HepG2 (cell line): Measurements from ENCODE around the gene TMEM235. TPM values are rescaled to one million over a fixed set of nuclear protein-coding genes. Genes with fewer than 3 reads are reported as not detected.

Experiments used
- AHR ChIP-seq: IDR thresholded peaks from 2 replicates; pipeline ENCODE4 v1.6.1; 2018; ENCODE audit warnings: missing genetic modification reagents, missing compliant biosample characterization
- ATAD3A ChIP-seq: sonication (generic); formaldehyde crosslinking; IDR thresholded peaks from 2 replicates; pipeline ENCODE4 v1.4.0; 2020; ENCODE audit warnings: missing genetic modification reagents
- DNMT1 ChIP-seq: sonication (generic); formaldehyde crosslinking; IDR thresholded peaks from 2 replicates; pipeline ENCODE4 v1.5.1; 2020; ENCODE audit warnings: mild to moderate bottlenecking, missing genetic modification reagents
- DNMT3B ChIP-seq: conservative IDR thresholded peaks from 2 replicates; pipeline ENCODE4 v1.6.1; 2016; ENCODE audit warnings: missing biosample characterization, control low read depth
- ETS1 ChIP-seq: sonication (generic); formaldehyde crosslinking; IDR thresholded peaks from 2 replicates; pipeline ENCODE4 v1.4.0; 2020; ENCODE audit warnings: missing genetic modification reagents
- ETV5 ChIP-seq: IDR thresholded peaks from 2 replicates; pipeline ENCODE4 v1.6.1; 2018; ENCODE audit warnings: missing biosample characterization, missing genetic modification reagents, inconsistent platforms, borderline replicate concordance
- GPBP1L1 ChIP-seq: sonication (generic); formaldehyde crosslinking; IDR thresholded peaks from 2 replicates; pipeline ENCODE4 v1.5.0; 2020; ENCODE audit warnings: mild to moderate bottlenecking, missing genetic modification reagents
- HOXA3 ChIP-seq: sonication (generic); formaldehyde crosslinking; IDR thresholded peaks from 2 replicates; pipeline ENCODE4 v1.5.0; 2020; ENCODE audit warnings: missing genetic modification reagents
- HOXA5 ChIP-seq: sonication (generic); formaldehyde crosslinking; IDR thresholded peaks from 2 replicates; pipeline ENCODE4 v1.4.0; 2020; ENCODE audit warnings: missing genetic modification reagents
- HOXA9 ChIP-seq: sonication (generic); formaldehyde crosslinking; IDR thresholded peaks from 2 replicates; pipeline ENCODE4 v1.8.1; 2022; ENCODE audit warnings: missing genetic modification reagents, mild to moderate bottlenecking, moderate library complexity, borderline replicate concordance
- KDM1A ChIP-seq: IDR thresholded peaks from 2 replicates; pipeline ENCODE4 v1.6.1; 2016; ENCODE audit warnings: missing compliant biosample characterization
- MATR3 ChIP-seq: sonication (generic); formaldehyde crosslinking; IDR thresholded peaks from 2 replicates; pipeline ENCODE4 v1.4.0; 2020; ENCODE audit warnings: missing genetic modification reagents
- NFIB ChIP-seq: sonication (generic); formaldehyde crosslinking; IDR thresholded peaks from 2 replicates; pipeline ENCODE4 v1.9.0; 2021; ENCODE audit warnings: missing genetic modification reagents, mild to moderate bottlenecking, borderline replicate concordance
- PAF1 ChIP-seq: IDR thresholded peaks from 2 replicates; pipeline ENCODE4 v1.6.1; 2016; ENCODE audit warnings: missing genetic modification reagents, missing compliant biosample characterization
- RFX3 ChIP-seq: IDR thresholded peaks from 2 replicates; pipeline ENCODE4 v1.6.1; 2016; ENCODE audit warnings: missing biosample characterization, missing genetic modification reagents
- SPEN ChIP-seq: sonication (generic); formaldehyde crosslinking; IDR thresholded peaks from 2 replicates; pipeline ENCODE4 v1.5.1; 2020; ENCODE audit warnings: low read depth, mild to moderate bottlenecking, missing genetic modification reagents
- TBX2 ChIP-seq: sonication (generic); formaldehyde crosslinking; IDR thresholded peaks from 2 replicates; pipeline ENCODE4 v1.5.0; 2020; ENCODE audit warnings: missing genetic modification reagents, mild to moderate bottlenecking, borderline replicate concordance
- TOPORS ChIP-seq: sonication (generic); formaldehyde crosslinking; IDR thresholded peaks from 2 replicates; pipeline ENCODE4 v1.8.0; 2023; ENCODE audit warnings: mild to moderate bottlenecking, missing genetic modification reagents
- ZBTB7A ChIP-seq: sonication (generic); formaldehyde crosslinking; IDR thresholded peaks from 2 replicates; pipeline ENCODE4 v1.8.0; 2022; ENCODE audit warnings: mild to moderate bottlenecking, missing genetic modification reagents
- ZFP90 ChIP-seq: sonication (generic); formaldehyde crosslinking; IDR thresholded peaks from 2 replicates; pipeline ENCODE4 v1.8.0; 2022; ENCODE audit warnings: missing genetic modification reagents, mild to moderate bottlenecking, inconsistent platforms, borderline replicate concordance
- ZHX1 ChIP-seq: sonication (generic); formaldehyde crosslinking; IDR thresholded peaks from 2 replicates; pipeline ENCODE4 v1.8.1; 2022; ENCODE audit warnings: low read depth, mild to moderate bottlenecking, missing genetic modification reagents
- ZNF224 ChIP-seq: sonication (generic); formaldehyde crosslinking; IDR thresholded peaks from 2 replicates; pipeline ENCODE4 v1.5.0; 2020; ENCODE audit warnings: mild to moderate bottlenecking, missing genetic modification reagents
- ZNF329 ChIP-seq: sonication (generic); formaldehyde crosslinking; IDR thresholded peaks from 2 replicates; pipeline ENCODE4 v1.9.0; 2021; ENCODE audit warnings: low read depth, mild to moderate bottlenecking, missing genetic modification reagents
- ZNF562 ChIP-seq: sonication (generic); formaldehyde crosslinking; IDR thresholded peaks from 2 replicates; pipeline ENCODE4 v1.8.0; 2022; ENCODE audit warnings: missing genetic modification reagents, borderline replicate concordance
- ZNF567 ChIP-seq: sonication (generic); formaldehyde crosslinking; IDR thresholded peaks from 2 replicates; pipeline ENCODE4 v1.8.1; 2023; ENCODE audit warnings: mild to moderate bottlenecking, missing genetic modification reagents, borderline replicate concordance
- ZNF615 ChIP-seq: sonication (generic); formaldehyde crosslinking; IDR thresholded peaks from 2 replicates; pipeline ENCODE4 v1.5.0; 2020; ENCODE audit warnings: mild to moderate bottlenecking, missing genetic modification reagents, borderline replicate concordance
- ZNF720 ChIP-seq: sonication (generic); formaldehyde crosslinking; IDR thresholded peaks from 2 replicates; pipeline ENCODE4 v1.4.0; 2020; ENCODE audit warnings: missing genetic modification reagents
- polyA plus RNA-seq, 8 experiments: library from polyadenylated mRNA; depleted of rRNA in 3 of 8; stranded (reverse) in 7 of 8; unstranded in 1 of 8; fragments of >200 nt; fragmentation: Illumina TruSeq in 4 of 8; extraction: Trizol in 4 of 8; gene quantifications; 2 replicates each; pipeline versions ENCODE4 v1.2.1 to v1.2.3, GENCODE V29; 2011 to 2016; ENCODE audit warnings: low read depth in 4 of 8, missing spikeins in 1 of 8, mixed read lengths in 1 of 8; ENCODE audit not compliant: insufficient read depth in 1 of 8
- total RNA-seq, 5 experiments: library from RNA; depleted of rRNA; stranded (reverse); fragments of >200 nt; fragmentation: Illumina TruSeq; extraction: Trizol; gene quantifications; 2 replicates each; pipeline ENCODE4 v1.2.3, GENCODE V29; 2016; ENCODE audit warnings: low read depth in 1 of 5

Gene TMEM235
- total and polyA plus RNA-seq, 2 of the 13 experiments (the other 11 are each of a cell fraction or from before 2014, with no cell fraction given) = not detected

DNA sequence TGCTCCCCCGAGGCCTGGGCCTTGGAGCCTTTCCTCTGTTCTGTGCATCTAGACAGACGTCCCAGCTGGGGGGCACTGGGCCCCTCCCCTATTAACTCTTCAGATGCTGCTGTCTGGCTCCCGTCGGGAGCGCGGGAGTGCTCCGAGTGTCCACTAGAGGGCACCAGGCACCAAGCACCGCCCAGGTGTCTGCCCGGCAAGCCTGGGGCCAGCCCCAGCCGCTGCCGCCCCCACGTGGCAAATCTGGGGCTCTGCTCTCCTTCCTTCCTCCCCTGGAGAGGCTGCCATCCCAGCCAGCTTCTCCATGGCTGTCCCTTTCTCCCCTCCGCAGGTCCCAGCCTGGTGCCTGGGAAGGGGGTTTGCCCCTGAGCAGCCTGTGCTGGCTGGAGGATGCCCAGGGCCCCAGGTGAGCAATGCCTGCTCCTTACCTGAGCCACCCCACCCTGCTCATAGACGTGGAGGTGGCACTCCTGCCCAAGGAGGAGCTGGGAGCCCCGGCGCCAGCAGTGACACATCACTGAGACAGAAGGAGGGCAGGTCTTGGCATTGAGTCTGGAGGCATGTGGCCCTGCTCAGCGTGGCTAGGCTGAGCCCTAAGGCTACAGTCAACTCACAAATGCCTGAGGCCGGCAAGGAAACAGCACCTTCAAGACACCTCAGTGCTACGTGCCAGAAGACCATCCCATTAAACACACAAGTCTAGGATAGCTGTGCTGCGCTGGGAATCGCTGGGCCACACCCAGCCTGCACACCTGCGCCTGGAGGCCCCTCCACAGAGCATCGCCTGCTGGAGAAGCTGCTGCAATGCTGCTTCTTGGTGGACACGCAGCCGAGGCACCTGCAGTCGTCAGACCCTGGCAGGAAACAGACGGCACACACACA lies 19.7 kb downstream of the TMEM235 start (continued):
- TF ChIP-seq PAF1 (CRISPR knock-in tag) (no peak), DNMT3B (CRISPR knock-in tag) (no peak), TOPORS (CRISPR knock-in tag) (no peak), ZHX1 (CRISPR knock-in tag) (0 out of 2 replicates have a peak, but pooled peaks have one; percentile 45), ZNF615 (CRISPR knock-in tag) (no peak), HOXA5 (peak; percentile 88), NFIB (CRISPR knock-in tag) (no peak), ZNF720 (no peak), ZFP90 (peak; percentile 73; the same call in 1 of the 2 replicates), ZNF329 (CRISPR knock-in tag) (no peak), DNMT1 (CRISPR knock-in tag) (peak; percentile 88), ZBTB7A (CRISPR knock-in tag) (no peak), ETS1 (CRISPR knock-in tag) (no peak), RFX3 (CRISPR knock-in tag) (0 out of 2 replicates have a peak, but pooled peaks have one; percentile 27), HOXA3 (peak; percentile 80), ZNF562 (CRISPR knock-in tag) (no peak), MATR3 (CRISPR knock-in tag) (no peak), HOXA9 (CRISPR knock-in tag) (no peak), ETV5 (CRISPR knock-in tag) (peak; percentile 66; the same call in 1 of the 2 replicates), ATAD3A (no peak), AHR (CRISPR knock-in tag) (peak; percentile 93), SPEN (CRISPR knock-in tag) (peak; percentile 77), KDM1A (CRISPR knock-in tag) (0 out of 2 replicates have a peak, but pooled peaks have one; percentile 29), ZNF567 (peak; percentile 94; the same call in 1 of the 2 replicates), ZNF224 (CRISPR knock-in tag) (no peak), TBX2 (CRISPR knock-in tag) (0 out of 2 replicates have a peak, but pooled peaks have one; percentile 54), GPBP1L1 (no peak)
